ENCODE measurements around the gene CDC37.

GRCh38 chr19:10395003-10395402 lies 8.3 kb downstream of the CDC37 start:
- TF ChIP-seq CTCF (IDR thresholded peaks at IDR 0.05) = no peak
- no peak for TF ChIP-seq POLR2A (IDR thresholded peaks at IDR 0.05)

Measured in adrenal gland (tissue), 5 donors.